Activated naive CD8-positive, alpha-beta T cell (primary cell): Measurements from ENCODE around the gene TMEM63B.
"Not testable (repeated sequence)": the region's sequence is repeated elsewhere in the genome, so short reads cannot be mapped to it uniquely, and the experiment has no call there.

ENCODE experiments used
- H3K27ac Mint-ChIP-seq: one replicate; pipeline ENCODE4 v1.8.0; 2021; ENCODE audit warnings: mixed read lengths
- H3K27me3 Mint-ChIP-seq: one replicate; pipeline ENCODE4 v1.8.0; 2021; ENCODE audit warnings: mixed read lengths
- H3K36me3 Mint-ChIP-seq: one replicate; pipeline ENCODE4 v1.8.0; 2021; ENCODE audit warnings: mixed read lengths
- H3K4me1 Mint-ChIP-seq: one replicate; pipeline ENCODE4 v1.8.0; 2021; ENCODE audit warnings: low read depth, mixed read lengths
- H3K4me3 Mint-ChIP-seq: one replicate; pipeline ENCODE4 v1.8.0; 2021; ENCODE audit warnings: mild to moderate bottlenecking, mixed read lengths
- H3K9me3 Mint-ChIP-seq: one replicate; pipeline ENCODE4 v1.8.0; 2021; ENCODE audit warnings: low read depth, mixed read lengths

TMEM63B gene

DNA sequence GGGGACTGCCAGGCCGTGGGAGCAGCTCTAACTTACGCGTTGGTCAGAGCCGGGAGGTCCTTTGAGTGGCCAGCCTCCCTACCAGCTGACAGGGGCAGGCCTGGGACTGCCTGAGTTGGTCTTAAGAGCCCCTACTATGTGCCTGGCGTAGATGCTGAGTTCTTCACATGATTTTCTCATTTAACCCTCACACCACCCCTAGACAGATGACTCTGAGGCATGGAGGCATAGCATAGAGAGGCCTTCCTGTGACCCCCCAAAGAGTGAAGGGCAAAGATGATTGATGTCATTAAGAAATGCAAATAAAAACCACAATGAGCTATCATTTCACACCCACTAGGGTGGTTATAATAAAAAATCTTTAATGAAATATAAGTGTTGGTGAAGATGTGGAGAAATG is 36.9 kb upstream of the TMEM63B start:
- no peak overlapping the region for H3K4me3 Mint-ChIP-seq
- H3K27me3 Mint-ChIP-seq = no peaks in the 10 kb centered on the region
- no peaks in the 10 kb centered on the region for H3K36me3 Mint-ChIP-seq
- H3K4me1 Mint-ChIP-seq = no peaks in the 10 kb centered on the region
- no peak overlapping the region for H3K27ac Mint-ChIP-seq
- no peaks in the 10 kb centered on the region for H3K9me3 Mint-ChIP-seq

DNA sequence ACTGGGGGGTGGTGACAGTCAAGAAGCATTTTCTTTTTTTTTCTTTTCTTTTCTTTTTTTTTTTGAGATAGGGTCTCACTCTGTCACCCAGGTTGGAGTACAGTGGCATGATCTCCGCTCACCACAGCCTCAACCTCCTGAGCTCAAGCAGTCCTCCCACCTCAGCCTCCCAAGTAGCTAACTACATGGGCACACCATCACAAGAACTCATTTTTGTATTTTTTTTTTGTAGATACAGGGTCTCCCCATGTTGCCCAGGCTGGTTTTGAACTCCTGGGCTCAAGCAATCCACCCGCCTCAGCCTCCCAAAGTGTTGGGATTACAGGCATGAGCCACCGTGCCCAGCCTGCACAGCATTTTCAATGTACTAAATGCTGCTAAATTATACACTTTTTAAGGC is 36.0 kb upstream of the TMEM63B start:
- not testable (repeated sequence) for H3K4me1 Mint-ChIP-seq, H3K9me3 Mint-ChIP-seq, H3K27ac Mint-ChIP-seq, H3K27me3 Mint-ChIP-seq, H3K4me3 Mint-ChIP-seq, H3K36me3 Mint-ChIP-seq

DNA sequence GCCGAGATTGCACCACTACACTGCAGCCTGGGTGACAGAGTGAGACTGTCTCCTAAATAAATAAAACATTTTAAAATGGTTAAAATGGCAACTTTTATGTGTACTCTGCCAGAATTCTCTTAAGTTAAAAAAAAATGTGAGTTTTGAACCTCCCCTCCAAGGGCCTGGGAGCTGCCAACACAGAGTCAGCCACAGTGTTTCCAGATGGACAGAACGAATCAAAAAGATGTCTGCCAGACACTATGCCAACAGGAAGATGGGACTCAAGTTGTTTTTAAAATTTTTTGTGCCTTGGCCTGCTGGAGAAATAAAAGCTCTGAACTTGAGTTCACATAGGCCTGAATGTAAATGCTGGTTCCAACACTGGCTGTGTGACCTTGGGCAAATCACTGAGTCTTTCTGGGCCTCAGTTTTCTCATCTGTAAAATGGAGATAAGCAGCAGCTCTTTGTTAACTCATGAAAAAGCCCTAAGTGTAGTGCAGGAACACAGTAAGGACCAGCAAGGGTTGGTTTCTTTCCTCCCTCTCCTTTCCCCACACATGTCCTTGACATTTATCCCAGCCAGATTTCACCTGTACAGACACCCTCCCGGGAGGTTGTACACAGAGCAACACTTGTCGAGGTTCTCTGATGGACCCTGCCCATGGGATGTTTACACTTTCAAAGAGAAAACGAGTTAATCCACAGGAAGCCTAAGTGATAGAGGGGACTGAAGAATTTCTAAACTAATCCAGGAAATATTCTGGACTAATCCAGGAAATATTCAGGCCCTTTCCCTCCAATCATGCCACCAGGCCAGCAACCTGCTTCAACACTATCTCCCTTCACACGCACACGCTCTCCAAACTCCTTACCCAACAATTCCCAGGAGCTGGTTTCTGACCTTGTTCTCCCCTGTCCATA is 35.1 kb upstream of the TMEM63B start:
- Mint-ChIP-seq H3K36me3 (no peaks in the 10 kb centered on the region), H3K9me3 (no peaks in the 10 kb centered on the region), H3K4me3 (no peak overlapping the region), H3K27me3 (no peaks in the 10 kb centered on the region), H3K4me1 (no peaks in the 10 kb centered on the region), H3K27ac (no peak overlapping the region)

DNA sequence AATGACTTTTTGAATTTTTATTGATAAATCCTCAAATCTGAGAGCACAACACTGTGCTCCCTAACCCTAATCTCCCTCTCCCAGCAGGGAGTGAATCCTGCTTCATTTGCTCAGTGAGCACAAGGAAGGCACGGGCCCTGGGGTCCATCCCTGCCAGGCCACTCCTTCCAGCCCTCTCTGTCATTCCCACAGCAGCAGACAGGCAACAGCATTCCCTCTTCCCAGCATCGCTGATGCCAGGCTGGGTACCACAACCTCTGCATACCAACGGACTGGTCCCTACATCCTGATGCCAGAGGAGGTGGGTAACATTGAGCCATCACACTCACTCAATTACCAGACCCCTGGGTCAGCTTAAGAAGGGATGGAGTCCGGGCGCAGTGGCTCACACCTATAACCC is 34.3 kb upstream of the TMEM63B start:
- no peak overlapping the region for H3K4me3 Mint-ChIP-seq
- no peaks in the 10 kb centered on the region for H3K36me3 Mint-ChIP-seq
- no peaks in the 10 kb centered on the region for H3K27me3 Mint-ChIP-seq
- no peaks in the 10 kb centered on the region for H3K4me1 Mint-ChIP-seq
- H3K27ac Mint-ChIP-seq = no peak overlapping the region
- no peaks in the 10 kb centered on the region for H3K9me3 Mint-ChIP-seq

DNA sequence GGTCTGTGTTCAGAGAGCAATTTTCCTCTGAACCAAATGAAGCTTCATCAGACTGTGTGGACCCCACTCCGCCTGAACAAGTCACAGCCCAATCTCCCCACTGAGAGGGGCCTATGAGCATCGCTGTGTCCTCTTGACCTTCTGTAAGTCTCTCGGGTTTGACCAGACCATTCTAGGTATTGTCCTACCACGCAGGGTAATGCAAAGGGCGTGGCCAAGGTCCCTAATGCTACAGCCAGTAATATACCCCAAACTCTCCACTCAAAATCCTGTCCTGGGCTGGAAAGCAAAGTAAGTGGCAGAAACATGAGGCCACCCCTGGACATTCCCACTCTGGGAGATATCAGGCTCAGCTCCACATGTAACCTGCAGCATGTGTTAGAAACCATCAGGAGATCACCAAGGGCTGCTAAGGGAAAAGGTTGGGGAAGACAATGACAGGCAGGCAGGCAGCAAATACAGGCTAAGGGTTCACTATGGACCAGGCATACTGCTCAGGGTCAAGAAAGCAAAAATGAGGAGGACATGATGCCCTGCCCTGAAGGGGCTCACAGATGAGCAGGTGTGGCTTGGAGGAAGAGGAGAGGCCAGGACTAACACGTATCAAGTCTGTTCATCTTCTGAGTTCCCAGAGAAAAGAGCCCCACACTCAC is 33.5 kb upstream of the TMEM63B start:
- Mint-ChIP-seq H3K4me1 (no peaks in the 10 kb centered on the region), H3K9me3 (no peaks in the 10 kb centered on the region), H3K27me3 (no peaks in the 10 kb centered on the region), H3K27ac (no peak overlapping the region), H3K36me3 (no peaks in the 10 kb centered on the region), H3K4me3 (no peak overlapping the region)

DNA sequence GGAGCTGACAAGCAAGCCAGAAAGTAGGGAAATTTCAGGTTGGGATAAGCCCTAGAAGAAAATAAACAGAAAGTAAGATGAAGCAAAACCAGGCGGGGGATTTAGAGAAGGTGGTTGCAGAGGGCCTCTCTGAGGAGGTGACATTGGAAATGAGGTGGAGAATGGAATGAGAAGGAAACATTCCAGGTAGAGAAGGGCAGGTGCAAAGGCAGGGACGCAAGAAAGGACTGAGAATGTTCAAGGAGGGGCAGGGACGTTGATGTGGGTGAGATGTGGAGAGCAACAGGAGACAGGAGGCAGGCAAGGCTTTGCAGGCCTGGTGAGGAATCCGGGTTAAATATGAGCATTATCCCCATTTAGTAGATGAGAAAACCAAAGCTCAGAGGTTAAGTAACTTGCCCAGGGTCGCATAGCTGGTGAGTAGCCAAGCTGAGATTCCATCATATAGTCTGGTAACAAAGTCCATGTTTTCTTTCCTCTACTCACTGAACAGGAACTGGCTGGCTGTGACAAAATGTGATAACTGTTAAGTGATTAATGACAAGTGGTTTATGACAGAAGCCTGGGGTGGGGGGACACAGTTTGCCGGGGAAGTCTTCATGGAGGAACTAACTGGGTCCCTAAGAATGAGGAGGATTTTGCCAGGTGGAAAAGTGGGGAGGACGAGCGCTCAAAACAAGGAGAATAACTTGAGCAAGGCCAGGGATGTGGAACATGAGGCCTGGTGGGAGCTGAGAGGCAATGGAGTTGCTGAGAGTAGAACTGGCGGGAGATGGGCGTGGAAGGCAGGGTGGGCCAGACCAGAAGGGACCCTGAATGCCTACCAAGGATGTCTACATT is 32.7 kb upstream of the TMEM63B start:
- Mint-ChIP-seq H3K9me3 (no peaks in the 10 kb centered on the region), H3K4me3 (no peak overlapping the region), H3K4me1 (no peaks in the 10 kb centered on the region), H3K36me3 (no peaks in the 10 kb centered on the region), H3K27ac (no peak overlapping the region), H3K27me3 (no peaks in the 10 kb centered on the region)

DNA sequence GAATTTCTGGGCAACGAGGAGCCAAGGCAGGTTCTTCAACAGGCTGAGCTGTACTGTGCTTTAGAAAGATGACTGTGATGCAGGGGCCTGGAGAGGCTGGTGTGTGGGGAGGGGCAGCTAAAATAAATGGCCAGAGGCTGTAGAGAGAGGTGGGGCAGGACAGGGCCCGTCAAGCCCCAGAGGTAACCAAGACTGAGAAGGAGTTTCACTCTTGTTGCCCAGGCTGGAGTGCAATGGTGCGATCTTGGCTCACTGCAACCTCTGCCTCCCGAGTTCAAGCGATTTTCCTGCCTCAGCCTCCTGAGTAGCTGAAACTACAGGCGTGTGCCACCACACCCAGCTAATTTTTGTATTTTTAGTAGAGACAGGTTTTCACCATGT is 32.1 kb upstream of the TMEM63B start:
- H3K27me3 Mint-ChIP-seq, H3K27ac Mint-ChIP-seq, H3K4me3 Mint-ChIP-seq, H3K9me3 Mint-ChIP-seq, H3K36me3 Mint-ChIP-seq, H3K4me1 Mint-ChIP-seq: not testable (repeated sequence)

DNA sequence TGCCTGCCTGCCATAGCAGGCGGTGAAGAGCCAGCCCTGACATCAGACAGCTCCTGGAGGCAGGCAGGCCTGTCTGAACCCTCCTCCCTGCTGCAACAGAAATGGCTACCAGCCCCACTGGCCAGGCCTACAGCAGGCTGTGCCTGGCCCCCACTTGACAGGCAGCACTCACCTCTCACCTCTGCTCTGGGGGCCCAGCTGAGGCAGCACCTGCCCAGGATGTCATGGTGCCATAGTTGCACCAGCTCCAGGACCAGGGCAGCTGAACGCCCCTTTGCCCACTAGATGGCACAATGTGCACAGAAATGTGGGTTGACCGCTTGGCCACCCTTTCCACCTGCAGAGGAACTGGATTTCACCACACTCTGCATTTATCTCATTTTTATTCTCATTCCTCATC is 30.7 kb upstream of the TMEM63B start:
- H3K36me3 Mint-ChIP-seq = no peaks in the 10 kb centered on the region
- H3K4me1 Mint-ChIP-seq = no peaks in the 10 kb centered on the region
- H3K27ac Mint-ChIP-seq = no peak overlapping the region
- no peak overlapping the region for H3K4me3 Mint-ChIP-seq
- H3K9me3 Mint-ChIP-seq = no peaks in the 10 kb centered on the region
- H3K27me3 Mint-ChIP-seq = no peaks in the 10 kb centered on the region

DNA sequence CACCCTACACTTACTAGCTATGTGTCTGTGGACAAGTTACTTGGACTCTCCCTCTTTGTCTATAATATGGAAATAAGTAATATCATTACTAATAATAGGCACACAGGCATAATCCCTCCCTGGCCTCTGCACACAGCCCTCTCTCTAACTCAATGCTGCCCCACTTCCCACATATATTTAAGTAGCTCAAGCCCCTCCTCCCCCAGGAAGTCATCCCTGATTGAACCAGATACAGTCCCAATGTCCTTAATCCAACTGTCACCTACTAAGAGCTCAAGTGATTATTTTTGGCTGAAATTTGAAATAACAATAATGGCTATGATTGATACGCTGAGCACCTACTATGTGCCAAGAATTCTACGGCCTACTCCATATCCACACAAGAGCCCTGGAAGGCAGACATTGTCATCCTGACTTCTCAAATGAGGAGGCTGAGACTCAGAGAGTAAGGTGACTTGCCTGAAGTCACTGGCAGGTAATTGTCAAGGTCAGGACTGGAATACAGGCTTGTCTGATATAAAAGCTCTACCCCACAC is 29.5 kb upstream of the TMEM63B start:
- peak overlapping the region; percentile 33 for H3K4me3 Mint-ChIP-seq

DNA sequence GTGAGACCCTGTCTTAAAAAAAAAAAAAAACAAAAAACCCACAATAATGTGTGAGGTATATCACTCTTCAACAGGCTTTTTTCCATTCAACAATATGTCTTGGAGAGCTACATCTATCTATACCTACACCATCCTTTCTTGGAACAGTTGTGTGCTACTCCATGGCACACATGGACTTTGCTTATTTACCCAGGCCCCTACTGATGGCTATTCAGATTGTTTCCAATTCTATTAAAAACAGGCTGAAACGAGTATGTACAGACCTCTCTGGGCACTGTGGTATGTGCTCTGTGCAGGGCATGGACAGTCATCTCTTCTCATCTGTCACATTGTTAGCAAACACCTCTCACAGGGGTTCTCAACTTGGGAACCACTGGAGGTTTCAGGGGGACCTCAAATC is 28.2 kb upstream of the TMEM63B start:
- Mint-ChIP-seq H3K27me3 (no peaks in the 10 kb centered on the region), H3K4me1 (peaks cover 6% of the 10 kb centered on the region), H3K36me3 (no peaks in the 10 kb centered on the region), H3K9me3 (no peaks in the 10 kb centered on the region), H3K4me3 (no peak overlapping the region), H3K27ac (no peak overlapping the region)

More for the DNA sequence above, 29.5 kb upstream of the TMEM63B start:
- no peak overlapping the region for H3K27ac Mint-ChIP-seq
- H3K36me3 Mint-ChIP-seq = no peaks in the 10 kb centered on the region
- peaks cover 6% of the 10 kb centered on the region for H3K4me1 Mint-ChIP-seq
- H3K27me3 Mint-ChIP-seq = no peaks in the 10 kb centered on the region
- no peaks in the 10 kb centered on the region for H3K9me3 Mint-ChIP-seq

DNA sequence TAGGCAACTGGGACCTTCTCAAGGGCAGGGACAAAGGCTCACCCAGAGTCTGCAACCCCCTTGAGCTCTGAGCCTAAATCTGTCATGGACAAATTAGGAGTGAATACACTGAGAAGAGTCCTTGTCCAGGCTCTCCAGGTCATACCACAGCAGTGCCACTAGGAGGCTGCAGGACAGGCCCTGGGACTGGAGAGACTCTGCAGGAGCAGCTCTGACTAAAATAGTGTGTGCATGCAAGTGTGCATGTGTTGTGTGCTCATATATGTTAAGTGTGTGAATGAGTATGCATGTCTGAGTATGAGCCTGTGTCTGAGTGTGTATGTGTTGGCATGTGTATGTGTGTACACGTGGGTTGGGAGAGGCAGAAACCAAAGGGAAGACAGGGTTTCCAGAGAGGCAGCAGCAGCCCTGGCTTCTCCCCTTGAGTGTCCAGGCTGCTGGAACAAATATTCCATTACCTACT is 27.2 kb upstream of the TMEM63B start:
- no peaks in the 10 kb centered on the region for H3K9me3 Mint-ChIP-seq
- H3K27me3 Mint-ChIP-seq = no peaks in the 10 kb centered on the region
- no peak overlapping the region for H3K27ac Mint-ChIP-seq
- H3K4me1 Mint-ChIP-seq = peaks cover 6% of the 10 kb centered on the region
- no peaks in the 10 kb centered on the region for H3K36me3 Mint-ChIP-seq
- no peak overlapping the region for H3K4me3 Mint-ChIP-seq

DNA sequence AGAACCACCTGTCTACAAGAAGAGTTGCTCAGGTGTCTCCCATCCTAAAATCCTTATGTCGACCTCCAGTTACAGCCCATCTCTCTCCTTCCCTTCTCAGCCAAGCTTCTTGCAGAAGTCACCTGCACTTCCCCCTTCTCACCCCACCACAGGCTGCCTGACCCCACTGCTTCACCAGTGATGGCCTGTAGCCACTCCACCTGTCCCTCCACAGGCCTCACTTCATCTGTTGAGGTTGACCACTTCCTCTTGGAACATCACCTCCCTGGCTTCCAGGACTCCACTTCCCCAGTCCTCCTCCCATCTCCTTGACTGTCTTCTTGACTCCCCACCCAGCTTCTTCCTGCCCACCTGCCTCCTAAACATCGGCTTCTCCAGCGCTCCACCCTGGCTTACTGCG is 25.5 kb upstream of the TMEM63B start:
- H3K9me3 Mint-ChIP-seq = no peaks in the 10 kb centered on the region
- no peak overlapping the region for H3K4me3 Mint-ChIP-seq
- no peaks in the 10 kb centered on the region for H3K27me3 Mint-ChIP-seq
- no peaks in the 10 kb centered on the region for H3K36me3 Mint-ChIP-seq
- no peak overlapping the region for H3K27ac Mint-ChIP-seq
- H3K4me1 Mint-ChIP-seq = peaks cover 9% of the 10 kb centered on the region

DNA sequence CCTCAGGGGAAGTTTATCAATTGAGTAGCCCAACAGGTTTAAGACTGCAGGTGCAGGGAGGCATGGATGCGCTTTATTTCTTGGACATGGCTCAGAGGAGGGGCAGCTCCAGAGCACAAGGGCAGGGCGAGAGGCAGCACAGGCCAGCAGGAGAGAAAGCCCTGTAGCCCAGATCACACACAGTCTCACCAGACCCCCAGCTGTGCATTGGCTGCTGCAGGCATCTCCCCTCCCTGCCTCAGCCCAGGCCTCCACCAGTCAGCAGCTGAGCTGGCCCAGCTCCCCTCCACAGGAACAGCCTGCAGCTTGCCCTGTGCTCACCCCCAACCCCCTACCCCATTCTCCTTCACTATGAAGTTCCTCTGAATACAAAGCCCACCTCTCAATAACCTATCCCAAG is 24.8 kb upstream of the TMEM63B start:
- H3K36me3 Mint-ChIP-seq = no peaks in the 10 kb centered on the region
- no peaks in the 10 kb centered on the region for H3K9me3 Mint-ChIP-seq
- H3K27me3 Mint-ChIP-seq = no peaks in the 10 kb centered on the region
- H3K27ac Mint-ChIP-seq = no peak overlapping the region
- H3K4me1 Mint-ChIP-seq = peaks cover 9% of the 10 kb centered on the region
- H3K4me3 Mint-ChIP-seq = no peak overlapping the region

DNA sequence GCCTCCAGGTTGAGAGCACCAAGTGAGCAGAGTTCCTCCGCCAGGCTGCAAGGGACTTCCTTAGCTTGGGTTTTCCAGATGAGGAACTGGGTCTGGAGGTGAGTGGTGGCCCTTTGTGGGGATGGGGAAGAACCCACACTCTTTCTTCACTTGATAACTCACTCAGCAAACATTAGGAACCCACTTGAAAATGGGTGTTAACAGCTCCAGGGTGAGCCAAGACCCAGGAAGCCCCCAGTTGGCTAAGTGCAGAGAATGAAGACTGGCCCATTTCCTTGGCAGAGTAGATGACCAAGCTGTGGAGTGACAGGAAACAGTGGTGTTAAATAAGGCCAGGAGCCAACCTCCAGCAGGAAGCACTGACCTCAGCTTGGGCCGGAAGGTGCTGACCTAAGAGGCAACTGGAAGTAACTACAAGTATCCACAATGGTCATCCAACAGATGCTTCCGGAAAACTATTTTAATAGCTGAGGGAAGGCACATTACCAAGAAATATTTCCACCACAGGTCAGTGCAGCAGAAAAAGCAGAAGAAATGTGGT is 22.8 kb upstream of the TMEM63B start:
- H3K27me3 Mint-ChIP-seq = no peaks in the 10 kb centered on the region
- no peaks in the 10 kb centered on the region for H3K36me3 Mint-ChIP-seq
- no peak overlapping the region for H3K4me3 Mint-ChIP-seq
- H3K27ac Mint-ChIP-seq = no peak overlapping the region
- no peaks in the 10 kb centered on the region for H3K9me3 Mint-ChIP-seq
- H3K4me1 Mint-ChIP-seq = peaks cover 9% of the 10 kb centered on the region

DNA sequence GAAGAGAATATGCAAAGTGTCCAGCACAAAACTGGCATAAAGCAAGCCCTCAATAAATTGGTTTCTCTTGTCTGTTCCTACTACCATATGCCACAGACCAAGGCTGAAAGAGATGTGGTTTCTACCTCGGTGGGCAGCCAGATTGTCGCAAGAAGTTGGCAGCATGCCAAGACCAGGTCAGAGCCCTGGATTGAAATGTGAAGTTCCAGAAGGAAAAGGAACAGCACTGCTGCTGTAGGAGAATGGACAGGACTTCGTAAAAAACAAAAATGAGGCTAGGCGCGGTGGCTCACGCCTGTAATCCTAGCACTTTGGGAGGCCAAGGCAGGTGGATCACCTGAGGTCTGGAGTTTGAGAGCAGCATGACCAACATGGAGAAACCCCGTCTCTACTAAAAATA is 22.2 kb upstream of the TMEM63B start:
- Mint-ChIP-seq H3K9me3 (no peaks in the 10 kb centered on the region), H3K27ac (no peak overlapping the region), H3K27me3 (no peaks in the 10 kb centered on the region), H3K36me3 (no peaks in the 10 kb centered on the region), H3K4me1 (peaks cover 9% of the 10 kb centered on the region), H3K4me3 (no peak overlapping the region)
